ENCODE data around the gene TSKS.

The TSKS gene

GRCh38 chr19:49807904-49808675 lies 45.0 kb upstream of the TSKS start:
- DNase-seq (ENCODE audit: low read depth), result no peak
- TF ChIP-seq, protein P1, sequence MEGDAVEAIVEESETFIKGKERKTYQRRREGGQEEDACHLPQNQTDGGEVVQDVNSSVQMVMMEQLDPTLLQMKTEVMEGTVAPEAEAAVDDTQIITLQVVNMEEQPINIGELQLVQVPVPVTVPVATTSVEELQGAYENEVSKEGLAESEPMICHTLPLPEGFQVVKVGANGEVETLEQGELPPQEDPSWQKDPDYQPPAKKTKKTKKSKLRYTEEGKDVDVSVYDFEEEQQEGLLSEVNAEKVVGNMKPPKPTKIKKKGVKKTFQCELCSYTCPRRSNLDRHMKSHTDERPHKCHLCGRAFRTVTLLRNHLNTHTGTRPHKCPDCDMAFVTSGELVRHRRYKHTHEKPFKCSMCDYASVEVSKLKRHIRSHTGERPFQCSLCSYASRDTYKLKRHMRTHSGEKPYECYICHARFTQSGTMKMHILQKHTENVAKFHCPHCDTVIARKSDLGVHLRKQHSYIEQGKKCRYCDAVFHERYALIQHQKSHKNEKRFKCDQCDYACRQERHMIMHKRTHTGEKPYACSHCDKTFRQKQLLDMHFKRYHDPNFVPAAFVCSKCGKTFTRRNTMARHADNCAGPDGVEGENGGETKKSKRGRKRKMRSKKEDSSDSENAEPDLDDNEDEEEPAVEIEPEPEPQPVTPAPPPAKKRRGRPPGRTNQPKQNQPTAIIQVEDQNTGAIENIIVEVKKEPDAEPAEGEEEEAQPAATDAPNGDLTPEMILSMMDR (IDR thresholded peaks at IDR 0.05; ENCODE audit: control insufficient read depth, extremely low read depth, insufficient read depth), result no peak
- H3K4me3 ChIP-seq (ENCODE audit: low read depth, low read length), result no peak overlapping the region; the same call in 1 of the 2 replicates

- no peak overlapping the region for H3K4me3 ChIP-seq (ENCODE audit: low read depth, low read length)
- no peak for DNase-seq (ENCODE audit: low read depth)
- TF ChIP-seq, protein P1 (IDR thresholded peaks at IDR 0.05; ENCODE audit: control insufficient read depth, extremely low read depth, insufficient read depth), result no peak
Measured at GRCh38 chr19:49807058-49807903, 44.2 kb upstream of the TSKS start.

- no peak for DNase-seq (ENCODE audit: low read depth)
- TF ChIP-seq, protein P1 (IDR thresholded peaks at IDR 0.05; ENCODE audit: control insufficient read depth, extremely low read depth, insufficient read depth), result no peak
- no peak overlapping the region for H3K4me3 ChIP-seq (ENCODE audit: low read depth, low read length)
Measured at GRCh38 chr19:49806620-49806959, 43.5 kb upstream of the TSKS start.

DNA sequence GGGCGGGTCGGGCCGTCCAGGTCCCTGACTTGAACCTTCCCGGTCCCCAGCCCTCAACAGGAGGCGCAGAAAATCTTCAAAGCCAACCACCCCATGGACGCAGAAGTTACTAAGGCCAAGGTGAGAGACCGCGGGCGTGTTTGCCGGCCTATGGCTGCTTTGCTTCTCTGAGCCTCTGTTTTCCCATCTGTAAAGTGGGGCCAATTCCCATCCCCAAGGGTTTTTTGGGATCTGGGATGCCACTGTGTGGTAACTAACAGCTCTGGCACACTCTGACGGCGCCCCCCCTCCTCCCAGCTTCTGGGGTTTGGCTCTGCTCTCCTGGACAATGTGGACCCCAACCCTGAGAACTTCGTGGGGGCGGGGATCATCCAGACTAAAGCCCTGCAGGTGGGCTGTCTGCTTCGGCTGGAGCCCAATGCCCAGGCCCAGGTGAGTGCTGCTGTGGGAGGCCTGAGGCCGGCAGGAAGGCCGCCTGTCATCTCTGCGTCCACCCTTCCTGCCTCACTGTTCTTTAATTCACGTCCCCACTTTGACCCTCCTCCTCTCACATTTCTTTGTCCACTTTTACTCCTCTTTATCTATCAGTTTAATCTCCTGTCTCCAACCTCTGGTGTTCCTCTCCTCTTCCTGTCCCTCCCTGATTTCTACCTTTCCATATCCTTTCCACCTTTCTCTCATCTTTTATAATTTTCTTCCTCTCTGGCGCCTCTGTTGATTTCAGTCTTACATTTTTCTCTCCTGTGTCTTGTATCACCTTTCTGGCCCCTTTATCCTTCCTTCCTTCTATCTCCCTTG lies 42.9 kb upstream of the TSKS start:
- TF ChIP-seq, protein P1 (IDR thresholded peaks at IDR 0.05; ENCODE audit: control insufficient read depth, extremely low read depth, insufficient read depth), result no peak
- DNase-seq (ENCODE audit: low read depth), result no peak
- no peak overlapping the region for H3K4me3 ChIP-seq (ENCODE audit: low read depth, low read length)

GRCh38 chr19:49803529-49803856 lies 40.4 kb upstream of the TSKS start:
- no peak overlapping the region for H3K4me3 ChIP-seq (ENCODE audit: low read depth, low read length)
- TF ChIP-seq, protein P1 (IDR thresholded peaks at IDR 0.05; ENCODE audit: control insufficient read depth, extremely low read depth, insufficient read depth), result no peak
- no peak for DNase-seq (ENCODE audit: low read depth)

DNA sequence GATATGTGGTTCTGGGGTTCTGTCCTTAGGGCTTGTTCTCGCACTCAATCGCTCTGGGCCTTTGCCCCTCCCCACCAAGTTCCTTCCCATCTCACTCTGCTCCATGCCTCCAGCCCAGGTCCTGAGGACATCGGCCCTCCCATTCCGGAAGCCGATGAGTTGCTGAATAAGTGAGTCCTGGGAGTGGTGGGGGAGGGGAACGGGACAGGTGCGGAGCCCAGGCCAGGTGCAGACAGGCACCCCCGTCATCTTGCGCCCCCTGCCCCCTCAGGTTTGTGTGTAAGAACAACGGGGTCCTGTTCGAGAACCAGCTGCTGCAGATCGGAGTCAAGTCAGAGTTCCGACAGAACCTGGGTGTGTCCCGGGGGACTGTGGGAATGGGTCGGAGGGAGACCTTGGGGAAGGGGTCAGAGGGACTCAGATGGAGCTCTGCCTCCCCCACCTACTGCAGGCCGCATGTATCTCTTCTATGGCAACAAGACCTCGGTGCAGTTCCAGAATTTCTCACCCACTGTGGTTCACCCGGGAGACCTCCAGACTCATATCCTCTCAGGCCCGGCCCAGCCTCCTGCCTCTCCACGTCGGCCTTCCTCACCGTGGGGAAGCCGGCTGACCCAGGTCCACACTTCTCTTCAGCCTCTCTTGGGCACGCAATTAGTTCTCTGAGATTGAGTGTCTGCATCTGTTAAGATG lies 39.9 kb upstream of the TSKS start:
- DNase-seq (ENCODE audit: low read depth), result no peak
- TF ChIP-seq, protein P1 (IDR thresholded peaks at IDR 0.05; ENCODE audit: control insufficient read depth, extremely low read depth, insufficient read depth), result no peak
- H3K4me3 ChIP-seq (ENCODE audit: low read depth, low read length), result no peak overlapping the region

Measured in LNCaP clone FGC (cell line).